K562 (cell line): Measurements from ENCODE around the gene LAX1. TPM values are rescaled to one million over a fixed set of nuclear protein-coding genes. Genes with fewer than 3 reads are reported as not detected.

Experiments
- BRD9 ChIP-seq: fragments of 450-650 bp; IDR thresholded peaks from 2 replicates; pipeline ENCODE4 v1.6.1; 2018; ENCODE audit warnings: low read depth; ENCODE audit not compliant: partially characterized antibody
- CHD7 ChIP-seq: fragments of 200-600 bp; sonication (generic); IDR thresholded peaks from one replicate; pipeline ENCODE4 v1.6.1; 2012; ENCODE audit warnings: mild to moderate bottlenecking, low read depth, low read length, inconsistent platforms
- ETV5 ChIP-seq: sonication (generic); formaldehyde crosslinking; IDR thresholded peaks from 2 replicates; pipeline ENCODE4 v1.4.0; 2020; ENCODE audit warnings: low read depth, mild to moderate bottlenecking, missing genetic modification reagents
- GTF3C2 ChIP-seq: IDR thresholded peaks from 3 replicates; pipeline ENCODE4 v1.6.1; 2011; ENCODE audit warnings: borderline replicate concordance, mild to moderate bottlenecking, moderate library complexity; ENCODE audit not compliant: insufficient read length; ENCODE audit errors: extremely low read depth
- HINFP ChIP-seq: fragments of 450-650 bp; conservative IDR thresholded peaks from 2 replicates; pipeline ENCODE4 v1.6.1; 2016; ENCODE audit warnings: missing genetic modification characterization, low read depth, mild to moderate bottlenecking, control low read depth, missing compliant biosample characterization
- RCOR1 ChIP-seq, 2 experiments: IDR thresholded peaks; 2 replicates each; pipeline ENCODE4 v1.6.1; 2012; ENCODE audit warnings: low read depth in 2 of 2, low read length in 2 of 2, borderline replicate concordance in 1 of 2, improper control_type of control experiment in 1 of 2
- SMAD3 ChIP-seq: fragments of 450-650 bp; formaldehyde crosslinking; conservative IDR thresholded peaks from 2 replicates; pipeline ENCODE4 v1.4.0; 2020; ENCODE audit warnings: mild to moderate bottlenecking
- ZBTB43 ChIP-seq: sonication (generic); formaldehyde crosslinking; IDR thresholded peaks from 2 replicates; pipeline ENCODE4 v1.8.0; 2023; ENCODE audit warnings: mild to moderate bottlenecking, missing genetic modification reagents
- polyA plus RNA-seq, 8 experiments: library from polyadenylated mRNA; depleted of rRNA in 4 of 8; stranded (reverse) in 5 of 8; unstranded in 3 of 8; fragments of >200 nt; fragmentation: Nextera tagmentation in 2 of 8; fragmentation: Illumina TruSeq in 1 of 8; extraction: Ambion mirVana in 2 of 8; extraction: Trizol in 1 of 8; gene quantifications; 2 replicates each; pipeline versions ENCODE4 v1.2.1 to v1.2.3, GENCODE V29; 2011 to 2014; ENCODE audit warnings: inconsistent platforms in 1 of 8, missing spikeins in 1 of 8
- total RNA-seq, 7 experiments: library from RNA; depleted of rRNA in 6 of 7; stranded (reverse); fragments of >200 nt in 6 of 7; fragmentation: Illumina TruSeq in 2 of 7; extraction: Trizol in 2 of 7; gene quantifications; 2 replicates each; pipeline versions ENCODE4 v1.2.1 to v1.2.3, GENCODE V29; 2011 to 2021; ENCODE audit warnings: low replicate concordance in 1 of 7

The LAX1 gene
- total and polyA plus RNA-seq, 9 of the 15 experiments (the other 6 are each of a cell fraction or from before 2014, with no cell fraction given): not detected

- TF ChIP-seq HINFP (tag) (no peak), RCOR1 (IDR thresholded peaks at IDR 0.05; ENCODE audit: borderline replicate concordance in 1 of 2, low read depth in 2 of 2, low read length in 2 of 2) (peak in 1 of 2 experiments; percentile 67; a peak in 1 of 4 replicates), SMAD3 (0 out of 2 replicates have a peak, but pooled peaks have one; percentile 9), ETV5 (peak; percentile 61), GTF3C2 (no peak), ZBTB43 (CRISPR knock-in tag) (no peak), CHD7 (no peak), BRD9 (peak; percentile 16)
Measured at GRCh38 chr1:203795441-203796235, 30.7 kb downstream of the LAX1 start, which contains the start of the genes ZBED6 and ZC3H11A (continued).
